ENCODE data around the gene SERAC1.

- TF ChIP-seq POLR2A (IDR thresholded peaks at IDR 0.05), result no peak
- TF ChIP-seq CTCF (IDR thresholded peaks at IDR 0.05), result no peak
These were observed 6.0 kb upstream of the SERAC1 start for GRCh38 chr6:158174024-158174423.
